Osteocyte (in vitro differentiated cells): ENCODE measurements around the gene TERB1. TPM values are rescaled to one million over a fixed set of nuclear protein-coding genes. Genes with fewer than 3 reads are reported as not detected.
A peak's percentile ranks its signal among the peaks of the same experiment; 100 is the strongest.

Experiments used
- DNase-seq: peaks from one replicate; pipeline ENCODE4 v3.0.0; 2021; ENCODE audit warnings: mixed read lengths; ENCODE audit not compliant: unreplicated experiment; ENCODE audit errors: extremely low spot score
- H3K27ac Mint-ChIP-seq: one replicate; pipeline ENCODE4 v1.8.0; 2021; ENCODE audit warnings: mild to moderate bottlenecking, mixed read lengths; ENCODE audit not compliant: unreplicated experiment
- H3K27me3 Mint-ChIP-seq: one replicate; pipeline ENCODE4 v1.8.0; 2021; ENCODE audit warnings: mixed read lengths; ENCODE audit not compliant: unreplicated experiment
- H3K36me3 Mint-ChIP-seq: one replicate; pipeline ENCODE4 v1.8.0; 2021; ENCODE audit warnings: mixed read lengths; ENCODE audit not compliant: unreplicated experiment
- H3K4me1 Mint-ChIP-seq: one replicate; pipeline ENCODE4 v1.8.0; 2021; ENCODE audit warnings: mixed read lengths; ENCODE audit not compliant: unreplicated experiment
- H3K4me3 Mint-ChIP-seq: one replicate; pipeline ENCODE4 v1.8.0; 2021; ENCODE audit warnings: mild to moderate bottlenecking, moderate library complexity, mixed read lengths; ENCODE audit not compliant: unreplicated experiment
- H3K9me3 Mint-ChIP-seq: one replicate; pipeline ENCODE4 v1.8.0; 2021; ENCODE audit warnings: mixed read lengths; ENCODE audit not compliant: unreplicated experiment
- CTCF ChIP-seq: fragments of 200-600 bp; sonication (generic); IDR thresholded peaks from 2 replicates; pipeline ENCODE4 v1.5.0; 2021; ENCODE audit warnings: antibody characterized with exemption, mild to moderate bottlenecking, moderate library complexity
- total RNA-seq: library from RNA; stranded (reverse); gene quantifications from 2 replicates; pipeline ENCODE4 v1.2.1, GENCODE V29; 2021

Gene TERB1
- total RNA-seq, 1 donor from 2014 or later = 0.43 TPM

GRCh38 chr16:66751992-66752322 lies 49.4 kb downstream of the TERB1 start:
- no peak for DNase-seq
- no peaks in the 10 kb centered on the region for H3K9me3 Mint-ChIP-seq
- peaks cover 27% of the 10 kb centered on the region for H3K4me1 Mint-ChIP-seq
- H3K27ac Mint-ChIP-seq = peak overlapping the region; percentile 65
- TF ChIP-seq CTCF = no peak
- peaks cover 19% of the 10 kb centered on the region for H3K36me3 Mint-ChIP-seq
- peaks cover 25% of the 10 kb centered on the region for H3K27me3 Mint-ChIP-seq
- H3K4me3 Mint-ChIP-seq = peak overlapping the region; percentile 67

GRCh38 chr16:66751303-66751991 lies 49.9 kb downstream of the TERB1 start, which contains the start of gene DYNC1LI2:
Gene DYNC1LI2, minus strand, starts transcription at chr16:66751609. Its CDS starts 18 bp downstream, at chr16:66751591.
- peak within 1 kb of the TSS; percentile 85 for H3K4me3 Mint-ChIP-seq
- H3K4me1 Mint-ChIP-seq = peaks cover 27% of the 10 kb centered on the region
- peak; percentile 96 for DNase-seq
- H3K27me3 Mint-ChIP-seq = peaks cover 20% of the 10 kb centered on the region
- peak within 1 kb of the TSS; percentile 80 for H3K27ac Mint-ChIP-seq
- peaks cover 18% of the 10 kb centered on the region for H3K36me3 Mint-ChIP-seq
- H3K9me3 Mint-ChIP-seq = no peaks in the 10 kb centered on the region
- TF ChIP-seq CTCF = peak; percentile 91

DNA sequence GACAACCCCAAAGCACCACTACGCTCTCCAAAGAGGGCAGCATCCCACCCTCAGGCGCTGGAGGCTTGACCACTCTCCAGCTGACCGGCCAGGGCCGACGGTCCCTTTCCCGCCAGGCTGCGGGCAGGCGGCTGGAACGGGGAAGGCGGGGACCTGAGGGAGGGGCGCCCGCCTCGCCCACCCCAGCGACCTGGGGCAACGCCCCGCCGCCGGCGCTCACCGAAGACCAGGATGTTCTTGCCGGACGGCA lies 50.4 kb downstream of the TERB1 start:
- Mint-ChIP-seq H3K36me3 (peaks cover 21% of the 10 kb centered on the region), H3K27me3 (peaks cover 16% of the 10 kb centered on the region), H3K4me3 (peak overlapping the region; percentile 85), H3K4me1 (peaks cover 27% of the 10 kb centered on the region), H3K9me3 (no peaks in the 10 kb centered on the region), H3K27ac (peak overlapping the region; percentile 60)
- TF ChIP-seq CTCF = no peak
- no peak for DNase-seq

GRCh38 chr16:66750279-66751052 lies 50.9 kb downstream of the TERB1 start:
- H3K27ac Mint-ChIP-seq = peak overlapping the region; percentile 60
- TF ChIP-seq CTCF = no peak
- DNase-seq = no peak
- peak overlapping the region; percentile 85 for H3K4me3 Mint-ChIP-seq
- peaks cover 23% of the 10 kb centered on the region for H3K36me3 Mint-ChIP-seq
- peaks cover 11% of the 10 kb centered on the region for H3K27me3 Mint-ChIP-seq
- H3K4me1 Mint-ChIP-seq = peaks cover 27% of the 10 kb centered on the region
- H3K9me3 Mint-ChIP-seq = no peaks in the 10 kb centered on the region

GRCh38 chr16:66746682-66747081 lies 54.7 kb downstream of the TERB1 start:
- DNase-seq = no peak
- Mint-ChIP-seq H3K27ac (no peak overlapping the region), H3K4me3 (no peak overlapping the region), H3K36me3 (peaks cover 31% of the 10 kb centered on the region), H3K9me3 (no peaks in the 10 kb centered on the region), H3K27me3 (no peaks in the 10 kb centered on the region), H3K4me1 (peaks cover 34% of the 10 kb centered on the region)
- no peak for TF ChIP-seq CTCF
